GM18511 (cell line): ENCODE measurements around the gene TMEM63C.

Experiments used
- ATAC-seq: cut with Tn5 transposase; IDR thresholded peaks from one replicate; pipeline ENCODE4 v1.9.1; 2021; ENCODE audit warnings: mild to moderate bottlenecking, moderate library complexity; ENCODE audit not compliant: unreplicated experiment

TMEM63C gene

GRCh38 chr14:77221241-77221871 lies 39.8 kb downstream of the TMEM63C start:
- ATAC-seq: no peak

- ATAC-seq: no peak
Measured at GRCh38 chr14:77222546-77223225, 41.1 kb downstream of the TMEM63C start.

GRCh38 chr14:77224212-77224611 lies 42.6 kb downstream of the TMEM63C start:
- ATAC-seq: no peak

- ATAC-seq: no peak
Measured at GRCh38 chr14:77225254-77225653, 43.7 kb downstream of the TMEM63C start.

GRCh38 chr14:77225892-77226557 lies 44.4 kb downstream of the TMEM63C start:
- ATAC-seq: no peak

GRCh38 chr14:77228056-77228455 lies 46.5 kb downstream of the TMEM63C start:
- no peak for ATAC-seq

- ATAC-seq: no peak
Measured at GRCh38 chr14:77230914-77231313, 49.3 kb downstream of the TMEM63C start.

GRCh38 chr14:77231721-77232120 lies 50.1 kb downstream of the TMEM63C start:
- no peak for ATAC-seq

- no peak for ATAC-seq
Measured at GRCh38 chr14:77236814-77237213, 55.2 kb downstream of the TMEM63C start.

- no peak for ATAC-seq
Measured at GRCh38 chr14:77238356-77238755, 56.8 kb downstream of the TMEM63C start.

- ATAC-seq: no peak
Measured at GRCh38 chr14:77238996-77239395, 57.4 kb downstream of the TMEM63C start.

GRCh38 chr14:77239412-77239811 lies 57.8 kb downstream of the TMEM63C start:
- no peak for ATAC-seq

GRCh38 chr14:77240336-77240915 lies 58.8 kb downstream of the TMEM63C start:
- ATAC-seq: no peak

- ATAC-seq: no peak
Measured at GRCh38 chr14:77241955-77242354, 60.4 kb downstream of the TMEM63C start.

GRCh38 chr14:77242752-77243151 lies 61.2 kb downstream of the TMEM63C start:
- ATAC-seq: no peak

- ATAC-seq: no peak
Measured at GRCh38 chr14:77243853-77244252, 62.3 kb downstream of the TMEM63C start.

GRCh38 chr14:77245820-77246219 lies 64.2 kb downstream of the TMEM63C start:
- no peak for ATAC-seq

- no peak for ATAC-seq
Measured at GRCh38 chr14:77246784-77247183, 65.2 kb downstream of the TMEM63C start.

- ATAC-seq: no peak
Measured at GRCh38 chr14:77248666-77249065, 67.1 kb downstream of the TMEM63C start.

- no peak for ATAC-seq
Measured at GRCh38 chr14:77249286-77249685, 67.7 kb downstream of the TMEM63C start.

GRCh38 chr14:77250927-77251326 lies 69.3 kb downstream of the TMEM63C start:
- ATAC-seq: no peak

GRCh38 chr14:77251870-77252269 lies 70.3 kb downstream of the TMEM63C start:
- ATAC-seq: no peak
